IMR-90 (cell line): ENCODE measurements around the gene ABT1. TPM values are rescaled to one million over a fixed set of nuclear protein-coding genes. Genes with fewer than 3 reads are reported as not detected.

Source experiments
- ATAC-seq: fragments of 200-7000 bp; cut with Tn5 transposase; 2 replicates; pipeline ENCODE4 v1.9.1; 2020; ENCODE audit warnings: low read depth, mild to moderate bottlenecking, moderate library complexity
- BruUV-seq: library from RNA; stranded (reverse); fragments of 400-500 nt; replicated peaks from 2 replicates; lab custom pipeline; 2021; lab: Mats Ljungman, UMichigan
- CTCF ChIA-PET: fragments of 300-600 bp; formaldehyde crosslinking; extraction: SDS; loops from one replicate; lab custom pipeline; 2021; ENCODE audit warnings: antibody characterized with exemption; lab: Yijun Ruan, JAX
- POLR2A ChIA-PET: fragments of 300-600 bp; sonication (Branson Sonifier 250); formaldehyde crosslinking; loops from one replicate; lab custom pipeline; 2022; ENCODE audit warnings: antibody characterized with exemption; ENCODE audit not compliant: unreplicated experiment; lab: Charles Lee
- DNase-seq: peaks from one replicate; pipeline ENCODE4 v3.0.0; 2013
- H2AFZ ChIP-seq: replicated peaks from 2 replicates; pipeline ENCODE3; 2013; ENCODE audit warnings: low read length, mild to moderate bottlenecking; ENCODE audit not compliant: poor library complexity
- H2AK5ac ChIP-seq: 2 replicates; pipeline ENCODE4 v1.6.1; 2013; ENCODE audit warnings: low read depth, low read length, inconsistent platforms
- H2AK9ac ChIP-seq: replicated peaks from 2 replicates; pipeline ENCODE3; 2013; ENCODE audit warnings: mild to moderate bottlenecking, low read depth, low read length, moderate library complexity; ENCODE audit not compliant: poor library complexity
- H2BK120ac ChIP-seq: 2 replicates; pipeline ENCODE4 v1.6.1; 2013; ENCODE audit warnings: low read depth, low read length, inconsistent platforms
- H2BK15ac ChIP-seq: 3 replicates; pipeline ENCODE4 v1.6.1; 2013; ENCODE audit warnings: low read depth, low read length, inconsistent platforms
- H2BK20ac ChIP-seq: 2 replicates; pipeline ENCODE4 v1.6.1; 2013; ENCODE audit warnings: low read depth, mild to moderate bottlenecking, inconsistent platforms, low read length, moderate library complexity
- H2BK5ac ChIP-seq: 2 replicates; pipeline ENCODE4 v1.6.1; 2013; ENCODE audit warnings: mild to moderate bottlenecking, low read depth, low read length, inconsistent platforms; ENCODE audit not compliant: poor library complexity, severe bottlenecking
- H3K14ac ChIP-seq: replicated peaks from 2 replicates; pipeline ENCODE4 v1.6.1; 2013; ENCODE audit warnings: low read depth, low read length, inconsistent platforms
- H3K18ac ChIP-seq: 2 replicates; pipeline ENCODE4 v1.6.1; 2013; ENCODE audit warnings: low read depth, low read length, control low read depth
- H3K23ac ChIP-seq: 2 replicates; pipeline ENCODE4 v1.6.1; 2013; ENCODE audit warnings: low read depth, low read length, inconsistent platforms
- H3K27ac ChIP-seq: 2 replicates; pipeline ENCODE4 v1.5.1; 2013; ENCODE audit warnings: mild to moderate bottlenecking, control low read depth, low read length; ENCODE audit not compliant: insufficient read depth
- H3K27me3 ChIP-seq: 2 replicates; pipeline ENCODE4 v1.6.1; 2013; ENCODE audit warnings: low read length; ENCODE audit not compliant: control insufficient read depth, insufficient read depth
- H3K36me3 ChIP-seq: 2 replicates; pipeline ENCODE4 v1.6.1; 2013; ENCODE audit warnings: low read length, mixed read lengths; ENCODE audit not compliant: control insufficient read depth, insufficient read depth
- H3K4ac ChIP-seq: 2 replicates; pipeline ENCODE4 v1.6.1; 2013; ENCODE audit warnings: low read depth, low read length, inconsistent platforms
- H3K4me1 ChIP-seq: 2 replicates; pipeline ENCODE4 v1.6.1; 2013; ENCODE audit warnings: low read length, mixed read lengths; ENCODE audit not compliant: control insufficient read depth, insufficient read depth
- H3K4me2 ChIP-seq: 2 replicates; pipeline ENCODE4 v1.6.1; 2013; ENCODE audit warnings: low read depth, mild to moderate bottlenecking, control low read depth, low read length, moderate library complexity
- H3K4me3 ChIP-seq: 2 replicates; pipeline ENCODE4 v1.5.1; 2013; ENCODE audit warnings: low read depth, mild to moderate bottlenecking, control low read depth, low read length, moderate library complexity; ENCODE audit not compliant: insufficient read depth
- H3K56ac ChIP-seq: 2 replicates; pipeline ENCODE4 v1.6.1; 2013; ENCODE audit warnings: low read length, inconsistent platforms; ENCODE audit not compliant: insufficient read depth; ENCODE audit errors: extremely low read depth
- H3K79me1 ChIP-seq, 2 experiments: 2 replicates each; pipeline ENCODE4 v1.6.1; 2013; ENCODE audit warnings: low read length in 2 of 2, inconsistent platforms in 1 of 2, low read depth in 1 of 2
- H3K9ac ChIP-seq: 2 replicates; pipeline ENCODE4 v1.6.1; 2013; ENCODE audit warnings: low read depth, low read length, control low read depth
- H3K9me1 ChIP-seq: 2 replicates; pipeline ENCODE4 v1.6.1; 2013; ENCODE audit warnings: low read length, inconsistent platforms; ENCODE audit not compliant: insufficient read depth
- H3K9me3 ChIP-seq: 2 replicates; pipeline ENCODE4 v1.6.1; 2013; ENCODE audit warnings: low read length; ENCODE audit not compliant: control insufficient read depth, insufficient read depth
- H4K20me1 ChIP-seq: 2 replicates; pipeline ENCODE4 v1.6.1; 2013; ENCODE audit warnings: low read length, inconsistent platforms; ENCODE audit not compliant: insufficient read depth
- H4K5ac ChIP-seq: 2 replicates; pipeline ENCODE4 v1.6.1; 2013; ENCODE audit warnings: mild to moderate bottlenecking, low read depth, low read length, control low read depth
- H4K8ac ChIP-seq, 2 experiments: 2 replicates each; pipeline ENCODE4 v1.6.1; 2013; ENCODE audit warnings: low read depth in 2 of 2, low read length in 2 of 2, control low read depth in 1 of 2, inconsistent platforms in 1 of 2
- H4K91ac ChIP-seq: 2 replicates; pipeline ENCODE4 v1.6.1; 2013; ENCODE audit warnings: low read depth, low read length, inconsistent platforms; ENCODE audit not compliant: insufficient read depth
- BHLHE40 ChIP-seq: fragments of 150-350 bp; IDR thresholded peaks from 2 replicates; pipeline ENCODE4 v1.6.1; 2016; ENCODE audit warnings: mild to moderate bottlenecking, low read depth, low read length
- CEBPB ChIP-seq: IDR thresholded peaks from 2 replicates; pipeline ENCODE4 v1.6.1; 2012; ENCODE audit warnings: low read depth, low read length, improper control_type of control experiment
- FOS ChIP-seq: fragments of 150-350 bp; IDR thresholded peaks from 2 replicates; pipeline ENCODE4 v1.6.1; 2016; ENCODE audit warnings: low read depth, low read length
- MAFK ChIP-seq: IDR thresholded peaks from 2 replicates; pipeline ENCODE4 v1.6.1; 2012; ENCODE audit warnings: low read depth, low read length, improper control_type of control experiment
- MAZ ChIP-seq: IDR thresholded peaks from 2 replicates; pipeline ENCODE4 v1.6.1; 2012; ENCODE audit warnings: low read depth, mild to moderate bottlenecking, low read length, improper control_type of control experiment, moderate library complexity, borderline replicate concordance
- MXI1 ChIP-seq: IDR thresholded peaks from 2 replicates; pipeline ENCODE4 v1.6.1; 2012; ENCODE audit warnings: low read depth, mild to moderate bottlenecking, low read length, moderate library complexity, borderline replicate concordance
- NFE2L2 ChIP-seq: fragments of 150-350 bp; IDR thresholded peaks from 2 replicates; pipeline ENCODE4 v1.6.1; 2016; ENCODE audit warnings: low read depth, mild to moderate bottlenecking, low read length
- POLR2A ChIP-seq: IDR thresholded peaks from 2 replicates; pipeline ENCODE4 v1.6.1; 2012; ENCODE audit warnings: mild to moderate bottlenecking, low read depth, low read length
- RAD21 ChIP-seq: IDR thresholded peaks from 2 replicates; pipeline ENCODE4 v1.6.1; 2012; ENCODE audit warnings: low read length, improper control_type of control experiment
- RCOR1 ChIP-seq: IDR thresholded peaks from 2 replicates; pipeline ENCODE4 v1.6.1; 2012; ENCODE audit warnings: mild to moderate bottlenecking, low read length, improper control_type of control experiment; ENCODE audit not compliant: insufficient replicate concordance
- RFX5 ChIP-seq: IDR thresholded peaks from 2 replicates; pipeline ENCODE4 v1.8.0; 2012; ENCODE audit warnings: low read depth, mild to moderate bottlenecking, low read length, moderate library complexity
- WGBS, 2 experiments: methylation state at CpG; one replicate each; pipeline versions ENCODE4 v1.1.5 to v1.1.7; 2013; ENCODE audit warnings: missing lambda C conversion rate in 2 of 2; ENCODE audit not compliant: insufficient read length in 1 of 2; ENCODE audit errors: extremely low coverage in 2 of 2; 5-methylcytosine and 5-hydroxymethylcytosine counted together
- dilution Hi-C: fragments of 300-500 bp; cut with HindIII; formaldehyde crosslinking; loops from one replicate; pipeline ENCODE4 v1.14.3; 2018; ENCODE audit warnings: low sequenced_read_pairs; ENCODE audit not compliant: unreplicated experiment
- in situ Hi-C: fragments of 300-500 bp; cut with MboI; formaldehyde crosslinking; loops from 3 replicates; pipeline ENCODE4 v1.14.3; 2019; ENCODE audit warnings: low sequenced_read_pairs, inconsistent platforms, mixed read lengths
- intact Hi-C: fragments of 100-400 bp; cut with micrococcal nuclease; formaldehyde crosslinking; loops from 2 replicates; pipeline ENCODE4 v1.10.0; 2022
- polyA plus RNA-seq, 3 experiments: library from polyadenylated mRNA; depleted of rRNA; stranded (reverse); fragments of >200 nt; gene quantifications; 2 replicates each; pipeline ENCODE4 v1.2.3, GENCODE V29; 2012; ENCODE audit warnings: low replicate concordance in 1 of 3
- total RNA-seq: library from RNA; depleted of rRNA; stranded (reverse); fragments of >200 nt; gene quantifications from 2 replicates; pipeline ENCODE4 v1.2.3, GENCODE V29; 2012
- TF ChIP-seq, protein P1 (sequence below): fragments of 150-350 bp; IDR thresholded peaks from 2 replicates; pipeline ENCODE4 v1.6.1; 2017; ENCODE audit warnings: mild to moderate bottlenecking, antibody characterized with exemption, low read length, low read depth
- TF ChIP-seq, protein P2 (sequence below): fragments of 150-350 bp; IDR thresholded peaks from 2 replicates; pipeline ENCODE4 v1.6.1; 2016; ENCODE audit warnings: low read depth, mild to moderate bottlenecking, low read length, moderate library complexity, borderline replicate concordance

The ABT1 gene
- total and polyA plus RNA-seq, 2 of the 4 experiments (the other 2 are of a cell fraction) = 15.2 to 15.4 TPM

DNA sequence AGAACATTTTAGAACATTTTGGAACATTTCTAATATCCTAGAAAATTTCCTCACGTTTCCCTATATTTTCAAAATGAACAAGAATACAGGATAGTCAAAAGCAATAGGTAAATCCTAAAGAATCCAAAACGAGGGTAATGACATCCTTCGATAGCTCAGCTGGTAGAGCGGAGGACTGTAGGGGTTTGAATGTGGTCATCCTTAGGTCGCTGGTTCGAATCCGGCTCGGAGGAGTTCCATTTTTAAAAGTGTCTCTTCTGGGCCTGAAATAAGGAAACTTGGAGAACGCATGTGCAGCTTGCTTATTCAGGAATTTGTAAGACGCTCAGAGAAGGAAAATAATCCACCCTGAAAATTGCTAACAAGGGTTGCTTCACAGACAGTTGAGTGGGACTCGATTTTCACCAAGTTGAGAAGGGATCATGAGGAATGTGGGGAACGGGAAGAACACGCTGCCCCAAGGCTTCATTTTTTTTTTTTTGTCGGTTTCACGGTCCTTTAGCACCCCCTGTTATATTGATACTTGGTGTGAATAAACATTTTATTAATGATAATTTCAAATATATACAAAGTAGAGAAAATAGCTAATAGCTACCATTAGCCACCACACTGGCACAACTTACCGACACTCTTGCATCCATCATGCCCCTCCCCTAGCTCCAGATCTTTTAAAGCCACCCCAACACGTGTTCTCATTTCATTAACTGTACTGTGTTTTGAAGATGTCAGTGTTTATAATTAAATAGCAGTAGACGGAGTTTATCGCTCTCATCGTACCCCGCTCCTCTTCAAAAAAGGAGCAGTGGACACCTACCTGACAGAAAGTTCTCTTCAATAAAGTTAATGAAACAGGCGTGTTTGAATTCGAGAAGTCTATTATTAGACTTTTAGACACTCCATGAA, 1.8 kb upstream of the ABT1 start:
- H3K27me3 ChIP-seq = no peaks in the 10 kb centered on the region
- ChIA-PET POLR2A (no interaction called here), CTCF (interaction anchor here (0.5 to 2.4 kb wide), 18 partner anchors 9 to 497 kb away, joined by 3 to 24 read pairs (median 6); a partner anchor contains a TSS)
- no peak overlapping the region for H2BK20ac ChIP-seq
- H4K20me1 ChIP-seq = no peaks in the 10 kb centered on the region
- H4K8ac ChIP-seq = no peak overlapping the region
- no peak overlapping the region for H2BK5ac ChIP-seq
- BruUV-seq = no TSS peak
- no peak overlapping the region for H3K23ac ChIP-seq
- intact Hi-C loops (loop anchor here (1.0 kb wide), 3 partner anchors 18 to 254 kb away; no protein-coding TSS in a partner anchor), in situ Hi-C loops (no loop called here), dilution Hi-C loops (no loop called here)
- no peak for TF ChIP-seq NFE2L2
- TF ChIP-seq MXI1 = no peak
- TF ChIP-seq, protein P1, sequence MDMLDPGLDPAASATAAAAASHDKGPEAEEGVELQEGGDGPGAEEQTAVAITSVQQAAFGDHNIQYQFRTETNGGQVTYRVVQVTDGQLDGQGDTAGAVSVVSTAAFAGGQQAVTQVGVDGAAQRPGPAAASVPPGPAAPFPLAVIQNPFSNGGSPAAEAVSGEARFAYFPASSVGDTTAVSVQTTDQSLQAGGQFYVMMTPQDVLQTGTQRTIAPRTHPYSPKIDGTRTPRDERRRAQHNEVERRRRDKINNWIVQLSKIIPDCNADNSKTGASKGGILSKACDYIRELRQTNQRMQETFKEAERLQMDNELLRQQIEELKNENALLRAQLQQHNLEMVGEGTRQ = no peak
- no peak for TF ChIP-seq POLR2A
- TF ChIP-seq BHLHE40 = no peak
- TF ChIP-seq, protein P2, sequence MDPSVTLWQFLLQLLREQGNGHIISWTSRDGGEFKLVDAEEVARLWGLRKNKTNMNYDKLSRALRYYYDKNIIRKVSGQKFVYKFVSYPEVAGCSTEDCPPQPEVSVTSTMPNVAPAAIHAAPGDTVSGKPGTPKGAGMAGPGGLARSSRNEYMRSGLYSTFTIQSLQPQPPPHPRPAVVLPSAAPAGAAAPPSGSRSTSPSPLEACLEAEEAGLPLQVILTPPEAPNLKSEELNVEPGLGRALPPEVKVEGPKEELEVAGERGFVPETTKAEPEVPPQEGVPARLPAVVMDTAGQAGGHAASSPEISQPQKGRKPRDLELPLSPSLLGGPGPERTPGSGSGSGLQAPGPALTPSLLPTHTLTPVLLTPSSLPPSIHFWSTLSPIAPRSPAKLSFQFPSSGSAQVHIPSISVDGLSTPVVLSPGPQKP = no peak
- no peak for TF ChIP-seq RAD21
- TF ChIP-seq MAFK = no peak; the same call in 1 of the 2 replicates
- TF ChIP-seq FOS = peak; percentile 35; the same call in 1 of the 2 replicates
- no peak for TF ChIP-seq RCOR1
- TF ChIP-seq CEBPB = peak; percentile 47; the same call in 1 of the 2 replicates
- no peak for TF ChIP-seq MAZ
- no peak for TF ChIP-seq RFX5
- H4K5ac ChIP-seq = no peak overlapping the region
- no peak overlapping the region for H2BK15ac ChIP-seq
- no CpG with 5 or more reads among the region's 23 CpGs for WGBS, 2 experiments
- H3K4me2 ChIP-seq = peak overlapping the region; percentile 91
- no peak overlapping the region for H2AK5ac ChIP-seq
- no peak overlapping the region for H2AK9ac ChIP-seq
- H2BK120ac ChIP-seq = no peak overlapping the region
- H3K9me3 ChIP-seq = no peaks in the 10 kb centered on the region
- peak; percentile 50 for ATAC-seq
- H3K79me1 ChIP-seq = peaks cover 8 to 19% of the 10 kb centered on the region in 2 experiments; a peak in 3 of 4 replicates
- DNase-seq = peak; percentile 86
- peaks cover 3% of the 10 kb centered on the region; the same call in 1 of the 2 replicates for H3K4me1 ChIP-seq
- peak overlapping the region; percentile 74 for H2AFZ ChIP-seq
- H3K36me3 ChIP-seq = peaks cover 12% of the 10 kb centered on the region
- H3K9me1 ChIP-seq = no peaks in the 10 kb centered on the region; the same call in 1 of the 2 replicates
- H3K18ac ChIP-seq = no peak overlapping the region
- no peak overlapping the region for H3K14ac ChIP-seq
- no peak overlapping the region for H4K91ac ChIP-seq
- no peak overlapping the region for H3K4ac ChIP-seq
- H3K56ac ChIP-seq = no peak overlapping the region
- H3K9ac ChIP-seq = no peak overlapping the region
- H3K4me3 ChIP-seq = peak overlapping the region; percentile 6; the same call in 1 of the 2 replicates
- no peak overlapping the region for H3K27ac ChIP-seq
